H1 (cell line): ENCODE measurements around the gene NCAPD2. TPM values are rescaled to one million over a fixed set of nuclear protein-coding genes. Genes with fewer than 3 reads are reported as not detected.

Source experiments
- HDAC2 ChIP-seq, 2 experiments: fragments of 300-600 bp in 1 of 2; sonication (generic) in 1 of 2; IDR thresholded peaks; 2 replicates each; pipeline ENCODE4 v1.6.1; 2011 to 2012; ENCODE audit warnings: low read depth in 2 of 2, low read length in 2 of 2, mild to moderate bottlenecking in 2 of 2, moderate library complexity in 2 of 2, borderline replicate concordance in 1 of 2, inconsistent platforms in 1 of 2
- MAFK ChIP-seq: IDR thresholded peaks from 2 replicates; pipeline ENCODE4 v1.6.1; 2012; ENCODE audit warnings: low read depth, mild to moderate bottlenecking, improper control_type of control experiment, low read length
- polyA plus RNA-seq, 7 experiments: library from polyadenylated mRNA; depleted of rRNA in 3 of 7; stranded (reverse) in 5 of 7; unstranded in 2 of 7; fragments of >200 nt in 5 of 7; fragments of 200-250 nt in 2 of 7; gene quantifications; 1 replicate in 5 of 7; 2 replicates in 1 of 7; 4 replicates in 1 of 7; pipeline versions ENCODE4 v1.2.1 to v1.2.3, GENCODE V29; 2011 to 2013; ENCODE audit warnings: missing spikeins in 2 of 7, mixed read lengths in 2 of 7
- total RNA-seq: library from RNA; stranded (reverse); fragmentation: NEBNext Ultra II Directional; extraction: Animal tissue kit (Norgen Biotek cat#: 25700); gene quantifications from 2 replicates; pipeline ENCODE4 v1.2.1, GENCODE V29; 2021

Gene NCAPD2
- total and polyA plus RNA-seq, 2 of the 8 experiments (the other 6 are each of a cell fraction or from before 2014, with no cell fraction given): 55.8 to 132 TPM

- TF ChIP-seq HDAC2 (IDR thresholded peaks at IDR 0.05; ENCODE audit: borderline replicate concordance in 1 of 2, low read depth in 2 of 2, low read length in 2 of 2) (no peak), MAFK (no peak)
These were observed 58.2 kb downstream of the NCAPD2 start (continued) for GRCh38 chr12:6552140-6552551.
